Central memory CD8-positive, alpha-beta T cell (primary cell): ENCODE results near the gene DOCK2.
A peak's percentile ranks its signal among the peaks of the same experiment; 100 is the strongest.
"Not testable (repeated sequence)": the region's sequence is repeated elsewhere in the genome, so short reads cannot be mapped to it uniquely, and the experiment has no call there.

ENCODE experiments used
- ATAC-seq: fragments of 150-1000 bp; cut with Tn5 transposase; replicated peaks from 2 replicates; pipeline ENCODE4 v1.10.0; 2022; ENCODE audit warnings: mild to moderate bottlenecking, moderate FRiP score, moderate number of reproducible peaks; ENCODE audit not compliant: poor library complexity, severe bottlenecking; ENCODE audit errors: extremely low read depth
- DNase-seq, 2 donors: peaks; one replicate each; pipeline ENCODE4 v3.0.0; 2021; ENCODE audit warnings: low spot score in 2 of 2
- H3K27ac Mint-ChIP-seq: one replicate; pipeline ENCODE4 v1.8.0; 2022; ENCODE audit warnings: low read depth, mild to moderate bottlenecking, moderate library complexity, mixed read lengths
- H3K27me3 Mint-ChIP-seq: one replicate; pipeline ENCODE4 v1.8.0; 2022; ENCODE audit warnings: mixed read lengths
- H3K36me3 Mint-ChIP-seq: one replicate; pipeline ENCODE4 v1.8.0; 2022; ENCODE audit warnings: mild to moderate bottlenecking, moderate library complexity, mixed read lengths; ENCODE audit not compliant: insufficient read depth
- H3K4me1 Mint-ChIP-seq: one replicate; pipeline ENCODE4 v1.8.0; 2022; ENCODE audit warnings: mixed read lengths
- H3K4me3 Mint-ChIP-seq: one replicate; pipeline ENCODE4 v1.8.0; 2022; ENCODE audit warnings: mild to moderate bottlenecking, moderate library complexity, mixed read lengths
- H3K9me3 Mint-ChIP-seq: one replicate; pipeline ENCODE4 v1.8.0; 2022; ENCODE audit warnings: mixed read lengths

DOCK2 gene

GRCh38 chr5:169716287-169716686 lies 79.2 kb downstream of the DOCK2 start:
- no peak overlapping the region for H3K27ac Mint-ChIP-seq
- H3K36me3 Mint-ChIP-seq, result peaks cover 72% of the 10 kb centered on the region
- peaks cover 4% of the 10 kb centered on the region for H3K9me3 Mint-ChIP-seq
- H3K4me1 Mint-ChIP-seq, result peaks cover 5% of the 10 kb centered on the region
- no peak for DNase-seq
- no peak for ATAC-seq
- H3K4me3 Mint-ChIP-seq, result no peak overlapping the region
- no peaks in the 10 kb centered on the region for H3K27me3 Mint-ChIP-seq

GRCh38 chr5:169717288-169717687 lies 80.2 kb downstream of the DOCK2 start:
- ATAC-seq (no peak), DNase-seq (no peak)
- Mint-ChIP-seq H3K36me3 (peaks cover 75% of the 10 kb centered on the region), H3K9me3 (peaks cover 4% of the 10 kb centered on the region), H3K27ac (no peak overlapping the region), H3K27me3 (no peaks in the 10 kb centered on the region), H3K4me1 (peaks cover 10% of the 10 kb centered on the region), H3K4me3 (no peak overlapping the region)

GRCh38 chr5:169719360-169720314 lies 82.6 kb downstream of the DOCK2 start:
- H3K4me1 Mint-ChIP-seq, result peaks cover 21% of the 10 kb centered on the region
- H3K27me3 Mint-ChIP-seq, result no peaks in the 10 kb centered on the region
- H3K9me3 Mint-ChIP-seq, result peaks cover 4% of the 10 kb centered on the region
- no peak overlapping the region for H3K4me3 Mint-ChIP-seq
- H3K27ac Mint-ChIP-seq, result no peak overlapping the region
- peaks cover 71% of the 10 kb centered on the region for H3K36me3 Mint-ChIP-seq
- no peak for ATAC-seq
- DNase-seq, result no peak

DNA sequence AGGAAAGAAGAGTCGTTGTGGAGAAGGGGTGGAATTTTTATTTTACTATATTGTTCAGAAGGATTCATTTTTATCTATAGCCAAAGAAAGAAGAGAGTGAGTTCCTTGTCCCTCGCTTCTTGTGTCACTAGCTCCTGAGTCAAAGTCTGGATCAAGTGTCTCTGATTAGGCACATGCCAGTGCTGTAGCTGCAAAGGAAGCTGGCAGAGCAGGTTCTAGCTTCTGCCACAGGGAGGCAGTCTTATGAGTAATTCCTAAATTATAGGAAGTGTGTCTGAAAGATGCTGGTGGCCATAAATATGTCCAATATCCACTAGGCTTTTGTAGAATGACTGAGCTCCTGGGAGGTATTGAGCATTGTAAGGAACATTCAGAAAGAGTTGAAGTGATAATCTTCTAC lies 84.7 kb downstream of the DOCK2 start:
- Mint-ChIP-seq H3K27me3 (no peaks in the 10 kb centered on the region), H3K9me3 (peaks cover 4% of the 10 kb centered on the region), H3K36me3 (peaks cover 70% of the 10 kb centered on the region), H3K4me1 (peaks cover 21% of the 10 kb centered on the region), H3K4me3 (no peak overlapping the region), H3K27ac (no peak overlapping the region)
- ATAC-seq, result no peak
- DNase-seq, result no peak

DNA sequence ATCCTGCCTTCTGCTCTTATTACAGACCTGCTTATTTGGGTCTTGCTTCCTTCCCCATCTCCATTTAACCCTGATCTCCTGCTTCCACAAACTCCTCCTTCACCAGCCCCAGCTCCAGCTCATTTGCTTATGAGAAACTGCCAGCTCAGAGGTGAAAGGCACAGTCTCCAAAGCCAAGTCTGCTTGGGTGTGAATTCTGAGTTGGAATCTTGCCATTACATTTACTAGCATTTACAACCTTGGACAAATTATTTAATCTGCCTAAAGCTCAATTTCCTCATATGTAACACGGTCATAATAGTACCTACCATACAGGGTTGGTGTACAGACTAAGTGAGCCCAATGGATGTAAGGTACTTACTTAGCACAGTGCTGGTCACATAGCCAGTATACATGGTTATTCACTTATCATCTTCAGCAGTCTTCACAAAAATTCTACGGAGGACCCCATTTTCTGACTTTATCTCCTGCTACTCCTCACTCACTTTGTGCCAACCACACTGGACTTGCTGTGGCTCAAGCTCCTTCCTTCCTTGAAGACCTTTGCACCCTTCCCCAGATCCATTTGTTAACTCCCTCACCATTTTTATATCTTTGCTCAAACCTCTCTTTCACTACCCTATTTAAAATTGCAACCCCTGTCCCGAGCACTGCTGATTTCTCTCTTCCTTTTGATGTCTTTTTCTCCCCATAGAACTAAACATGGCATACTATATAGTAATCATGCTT lies 86.2 kb downstream of the DOCK2 start:
- Mint-ChIP-seq H3K36me3 (peaks cover 62% of the 10 kb centered on the region), H3K4me1 (peaks cover 33% of the 10 kb centered on the region), H3K27me3 (no peaks in the 10 kb centered on the region), H3K27ac (peak overlapping the region; percentile 3), H3K9me3 (peaks cover 4% of the 10 kb centered on the region), H3K4me3 (no peak overlapping the region)
- DNase-seq (no peak), ATAC-seq (no peak)

DNA sequence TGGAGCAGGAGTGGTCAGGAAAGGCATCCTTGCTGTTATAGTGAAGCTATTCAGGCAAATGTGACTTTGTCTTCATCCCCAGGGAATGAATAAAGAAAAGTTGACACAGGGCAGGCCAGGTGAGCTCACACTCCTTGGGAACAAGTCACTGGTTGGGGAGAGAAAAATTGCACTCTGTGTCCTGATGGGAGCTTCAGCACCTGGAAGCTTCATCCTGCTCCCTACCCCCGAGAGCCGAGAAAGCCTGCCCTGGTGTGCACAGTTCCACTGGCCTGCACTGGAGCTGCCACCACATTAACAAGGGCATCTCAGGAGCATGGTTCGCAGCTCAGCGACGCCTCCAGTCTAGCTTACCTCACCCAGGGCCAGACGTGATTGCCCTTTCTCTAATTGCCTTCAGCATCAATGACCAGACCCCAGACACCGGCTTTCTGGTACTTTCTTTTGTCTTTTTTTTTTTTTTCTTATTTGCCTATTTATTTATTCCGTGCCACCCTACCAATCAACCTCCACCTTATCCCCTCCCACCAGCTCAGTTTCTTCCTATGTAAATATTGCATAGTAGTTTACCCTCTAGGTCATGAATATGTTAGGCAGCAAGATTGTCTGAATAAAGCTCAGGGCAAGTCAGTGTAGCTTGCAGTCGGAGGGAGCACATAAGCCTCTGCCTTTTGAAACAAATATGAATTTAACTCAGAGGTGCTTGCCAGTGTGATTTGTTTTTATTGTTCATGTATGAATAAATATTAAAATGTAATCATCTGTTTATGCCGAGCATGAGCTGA lies 87.4 kb downstream of the DOCK2 start:
- no peak for ATAC-seq
- H3K27ac Mint-ChIP-seq, result no peak overlapping the region
- H3K9me3 Mint-ChIP-seq, result peaks cover 4% of the 10 kb centered on the region
- no peaks in the 10 kb centered on the region for H3K27me3 Mint-ChIP-seq
- H3K4me3 Mint-ChIP-seq, result no peak overlapping the region
- peaks cover 38% of the 10 kb centered on the region for H3K4me1 Mint-ChIP-seq
- DNase-seq, result no peak
- H3K36me3 Mint-ChIP-seq, result peaks cover 59% of the 10 kb centered on the region

DNA sequence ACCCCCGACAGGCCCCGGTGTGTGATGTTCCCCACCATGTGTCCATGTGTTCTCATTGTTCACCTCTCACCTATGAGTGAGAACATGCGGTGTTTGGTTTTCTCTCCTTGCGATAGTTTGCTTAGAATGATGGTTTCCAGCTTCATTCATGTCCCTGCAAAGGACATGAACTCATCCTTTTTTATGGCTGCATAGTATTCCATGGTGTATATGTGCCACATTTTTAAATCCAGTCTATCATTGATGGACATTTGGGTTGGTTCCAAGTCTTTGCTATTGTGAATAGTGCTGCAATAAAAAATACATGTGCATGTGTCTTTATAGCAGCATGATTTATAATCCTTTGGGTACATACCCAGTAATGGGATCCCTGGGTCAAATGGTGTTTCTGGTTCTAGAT lies 88.6 kb downstream of the DOCK2 start:
- H3K9me3 Mint-ChIP-seq, H3K27ac Mint-ChIP-seq, H3K4me3 Mint-ChIP-seq, DNase-seq, H3K27me3 Mint-ChIP-seq, ATAC-seq: not testable (repeated sequence)
- H3K4me1 Mint-ChIP-seq, result peaks cover 46% of the 10 kb centered on the region
- H3K36me3 Mint-ChIP-seq, result peaks cover 53% of the 10 kb centered on the region

- H3K4me3 Mint-ChIP-seq, result no peak overlapping the region
- peaks cover 41% of the 10 kb centered on the region for H3K36me3 Mint-ChIP-seq
- H3K27me3 Mint-ChIP-seq, result no peaks in the 10 kb centered on the region
- no peak overlapping the region for H3K27ac Mint-ChIP-seq
- DNase-seq, result no peak
- no peaks in the 10 kb centered on the region for H3K9me3 Mint-ChIP-seq
- ATAC-seq, result no peak
- peaks cover 44% of the 10 kb centered on the region for H3K4me1 Mint-ChIP-seq
Measured at GRCh38 chr5:169728418-169728817, 91.3 kb downstream of the DOCK2 start.

- no peak for ATAC-seq
- Mint-ChIP-seq H3K9me3 (no peaks in the 10 kb centered on the region), H3K4me3 (no peak overlapping the region), H3K27me3 (no peaks in the 10 kb centered on the region), H3K4me1 (peaks cover 51% of the 10 kb centered on the region), H3K36me3 (peaks cover 39% of the 10 kb centered on the region), H3K27ac (peak overlapping the region; percentile 26)
- DNase-seq, result no peak
Measured at GRCh38 chr5:169731221-169731620, 94.1 kb downstream of the DOCK2 start.

DNA sequence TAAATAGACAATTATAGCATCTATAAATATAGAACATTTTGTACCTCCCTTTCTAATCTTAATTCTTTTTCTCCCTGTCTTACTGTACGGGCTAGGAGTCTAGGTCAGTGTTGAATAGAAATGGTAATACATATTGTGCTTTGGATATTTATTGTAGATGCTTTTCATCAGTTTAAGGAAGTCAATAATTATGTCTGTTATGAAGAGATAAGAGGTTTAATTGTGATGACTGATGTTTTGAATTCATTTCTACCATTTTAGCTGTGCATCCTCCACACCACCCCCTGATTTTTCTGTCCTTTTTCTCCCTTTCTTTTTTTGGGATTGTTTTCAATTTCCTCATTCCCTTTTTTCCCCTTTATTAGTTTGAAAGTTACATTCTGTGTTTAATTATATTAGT lies 95.8 kb downstream of the DOCK2 start:
- peak overlapping the region; percentile 36 for H3K27ac Mint-ChIP-seq
- H3K4me1 Mint-ChIP-seq, result peaks cover 58% of the 10 kb centered on the region
- DNase-seq (no peak), ATAC-seq (no peak)
- H3K27me3 Mint-ChIP-seq, result no peaks in the 10 kb centered on the region
- H3K9me3 Mint-ChIP-seq, result no peaks in the 10 kb centered on the region
- H3K36me3 Mint-ChIP-seq, result peaks cover 34% of the 10 kb centered on the region
- H3K4me3 Mint-ChIP-seq, result no peak overlapping the region

DNA sequence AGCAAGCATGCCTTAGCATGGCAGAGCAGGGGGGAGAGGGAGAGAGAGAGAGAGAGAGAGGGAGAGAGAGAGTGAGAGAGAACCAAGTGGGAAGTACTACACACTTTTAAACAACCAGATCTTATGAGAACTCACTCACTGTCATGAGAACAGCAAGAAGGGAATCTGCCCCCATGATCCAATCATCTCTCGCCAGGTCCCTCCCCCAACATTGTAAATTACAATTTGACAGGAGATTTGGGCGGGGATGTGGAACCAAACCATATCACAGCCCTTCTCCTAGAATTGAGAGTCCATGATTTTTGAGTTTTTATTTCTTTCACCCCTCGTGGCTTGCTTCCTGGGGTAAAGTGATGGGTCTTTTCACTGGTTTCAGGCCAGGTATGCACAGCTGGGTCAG lies 98.8 kb downstream of the DOCK2 start:
- ATAC-seq (no peak), DNase-seq (no peak)
- H3K4me3 Mint-ChIP-seq, result no peak overlapping the region
- peaks cover 38% of the 10 kb centered on the region for H3K36me3 Mint-ChIP-seq
- H3K9me3 Mint-ChIP-seq, result no peaks in the 10 kb centered on the region
- peaks cover 46% of the 10 kb centered on the region for H3K4me1 Mint-ChIP-seq
- H3K27me3 Mint-ChIP-seq, result no peaks in the 10 kb centered on the region
- peak overlapping the region; percentile 22 for H3K27ac Mint-ChIP-seq

GRCh38 chr5:169736653-169737052 lies 99.6 kb downstream of the DOCK2 start:
- Mint-ChIP-seq H3K27ac (peak overlapping the region; percentile 19), H3K36me3 (peaks cover 39% of the 10 kb centered on the region), H3K4me1 (peaks cover 41% of the 10 kb centered on the region), H3K4me3 (no peak overlapping the region), H3K9me3 (no peaks in the 10 kb centered on the region), H3K27me3 (no peaks in the 10 kb centered on the region)
- ATAC-seq (no peak), DNase-seq (no peak)
